ENCODE data around the gene RASSF1.

Gene RASSF1

DNA sequence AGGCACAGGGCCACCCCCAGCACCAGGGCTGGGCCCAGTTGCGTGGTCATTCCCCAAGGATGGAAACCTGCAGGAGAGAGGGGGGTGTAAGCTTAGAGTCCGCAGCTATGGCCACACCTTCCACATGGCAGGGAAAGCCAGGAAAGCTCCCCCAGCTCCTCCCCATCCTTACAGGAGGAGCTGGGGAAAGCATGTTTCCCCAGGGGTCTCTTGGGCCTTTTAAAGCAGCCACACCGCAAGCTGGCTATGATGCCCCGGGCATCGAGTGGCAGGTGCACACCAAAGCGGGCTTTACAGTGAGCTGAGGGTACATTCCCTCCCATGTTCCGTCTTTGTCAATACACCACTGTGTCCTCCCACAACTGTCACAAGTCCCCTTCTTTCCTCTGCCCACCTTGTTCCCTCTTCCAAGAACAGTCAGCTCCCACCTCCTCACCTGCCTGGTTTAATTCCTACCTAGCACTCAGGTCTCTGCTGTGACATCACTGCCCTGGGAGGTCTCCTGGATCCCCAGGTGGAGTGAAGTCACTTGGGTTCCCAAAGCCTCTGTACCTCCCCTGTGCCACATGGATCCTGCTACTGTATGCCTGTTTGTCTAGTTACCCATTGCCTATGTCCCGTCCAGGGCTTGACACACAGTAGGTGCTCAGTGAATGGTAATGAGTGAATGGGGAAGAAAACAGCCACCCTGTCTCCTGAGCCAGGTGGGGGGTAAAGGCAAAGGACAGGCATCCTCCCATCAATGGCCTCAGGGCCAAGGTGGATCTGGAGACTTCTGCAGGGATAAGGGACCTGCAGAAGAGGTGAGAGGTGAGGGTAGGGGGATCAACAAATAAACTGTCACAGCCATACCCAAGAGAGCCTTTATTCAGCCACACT is 44.8 kb downstream of the RASSF1 start:
- H3K4me1 ChIP-seq (ENCODE audit: control insufficient read depth, insufficient read depth, low read length) = peaks cover 40% of the 10 kb centered on the region
- no peak overlapping the region for H3K9ac ChIP-seq (ENCODE audit: low read length)
- no peak overlapping the region for H3K4me3 ChIP-seq (ENCODE audit: low read length)
- DNase-seq (ENCODE audit: low read depth) = no peak
- H3K36me3 ChIP-seq (ENCODE audit: control insufficient read depth, insufficient read depth, low read length, severe bottlenecking) = peaks cover under 1% of the 10 kb centered on the region
- no peaks in the 10 kb centered on the region for H3K27me3 ChIP-seq (replicated peaks; ENCODE audit: control insufficient read depth, insufficient read depth, low read length)
- H3K9me3 ChIP-seq (ENCODE audit: control insufficient read depth, low read length) = no peaks in the 10 kb centered on the region

DNA sequence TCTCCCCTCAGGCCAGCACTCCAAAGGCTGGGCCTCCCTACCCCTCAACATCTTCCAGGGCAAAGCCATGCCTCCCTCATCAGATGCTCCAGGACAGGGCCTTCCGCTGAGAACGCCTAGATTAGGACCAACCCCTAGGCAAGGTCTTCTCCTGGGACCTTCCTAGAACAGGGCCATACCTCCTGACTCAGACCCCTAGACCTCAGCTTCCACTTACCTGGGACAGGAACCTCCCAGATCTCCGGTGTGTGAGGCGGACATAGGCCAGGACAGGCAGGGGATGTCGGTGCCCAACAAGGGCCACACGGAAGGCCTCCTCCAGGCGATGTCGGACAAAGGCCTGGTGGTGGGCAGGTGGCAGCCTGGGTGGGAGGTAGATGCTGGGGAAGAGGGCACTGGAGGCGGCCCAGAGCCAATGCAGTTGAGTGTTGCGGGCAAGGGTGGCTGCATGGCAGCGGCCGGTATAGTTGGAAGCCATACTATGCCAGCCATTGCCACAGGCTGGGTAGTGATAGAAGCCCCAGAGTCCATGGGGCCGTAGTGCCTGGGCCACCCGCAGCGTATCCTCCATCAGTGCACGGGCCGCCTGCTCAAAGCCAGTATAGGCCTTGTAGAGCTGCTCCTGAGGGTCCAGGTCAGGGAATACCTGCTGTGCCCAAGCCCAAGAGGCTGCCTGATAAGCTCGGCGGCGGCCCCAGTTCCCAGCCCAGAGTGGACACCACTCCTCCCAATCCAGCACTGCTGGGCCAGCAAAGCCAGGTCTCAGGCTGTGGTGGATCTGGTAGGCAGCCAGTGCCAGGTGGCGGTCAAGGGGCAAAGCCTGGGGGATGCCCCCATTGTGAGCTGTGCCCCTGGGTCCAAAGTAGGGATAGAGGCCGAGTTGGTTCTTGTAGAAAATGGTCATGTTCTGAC is 45.9 kb downstream of the RASSF1 start:
- no peak for DNase-seq (ENCODE audit: low read depth)

DNA sequence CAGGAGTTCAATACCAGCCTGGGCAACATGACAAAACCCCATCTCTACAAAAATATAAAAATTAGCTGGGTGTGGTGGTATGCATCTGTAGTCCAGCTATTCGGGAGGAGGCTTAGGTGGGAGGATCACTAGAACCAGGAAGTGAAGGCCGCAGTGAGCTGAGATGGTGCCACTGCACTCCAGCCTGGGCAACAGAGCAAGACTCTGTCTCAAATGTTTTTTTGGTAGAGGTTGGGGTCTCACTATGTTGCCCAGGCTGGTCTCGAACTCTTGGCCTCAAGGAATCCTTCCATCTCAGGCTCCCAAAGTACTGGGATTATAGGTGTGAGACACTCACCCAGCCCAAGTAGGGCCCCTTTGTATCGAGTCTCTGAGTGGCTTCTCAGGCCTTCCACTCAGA is 46.5 kb downstream of the RASSF1 start:
- Histone ChIP-seq H3K27me3 (replicated peaks; ENCODE audit: control insufficient read depth, insufficient read depth, low read length) (no peaks in the 10 kb centered on the region), H3K4me3 (ENCODE audit: low read length) (no peak overlapping the region), H3K9ac (ENCODE audit: low read length) (no peak overlapping the region), H3K9me3 (ENCODE audit: control insufficient read depth, low read length) (no peaks in the 10 kb centered on the region), H3K4me1 (ENCODE audit: control insufficient read depth, insufficient read depth, low read length) (peaks cover 29% of the 10 kb centered on the region), H3K36me3 (ENCODE audit: control insufficient read depth, insufficient read depth, low read length, severe bottlenecking) (peaks cover 17% of the 10 kb centered on the region)
- DNase-seq (ENCODE audit: low read depth) = no peak

More for the DNA sequence above, 45.9 kb downstream of the RASSF1 start:
- Histone ChIP-seq H3K4me1 (ENCODE audit: control insufficient read depth, insufficient read depth, low read length) (peaks cover 31% of the 10 kb centered on the region), H3K36me3 (ENCODE audit: control insufficient read depth, insufficient read depth, low read length, severe bottlenecking) (peaks cover 11% of the 10 kb centered on the region), H3K4me3 (ENCODE audit: low read length) (no peak overlapping the region), H3K9ac (ENCODE audit: low read length) (no peak overlapping the region), H3K27me3 (replicated peaks; ENCODE audit: control insufficient read depth, insufficient read depth, low read length) (no peaks in the 10 kb centered on the region), H3K9me3 (ENCODE audit: control insufficient read depth, low read length) (no peaks in the 10 kb centered on the region)

DNA sequence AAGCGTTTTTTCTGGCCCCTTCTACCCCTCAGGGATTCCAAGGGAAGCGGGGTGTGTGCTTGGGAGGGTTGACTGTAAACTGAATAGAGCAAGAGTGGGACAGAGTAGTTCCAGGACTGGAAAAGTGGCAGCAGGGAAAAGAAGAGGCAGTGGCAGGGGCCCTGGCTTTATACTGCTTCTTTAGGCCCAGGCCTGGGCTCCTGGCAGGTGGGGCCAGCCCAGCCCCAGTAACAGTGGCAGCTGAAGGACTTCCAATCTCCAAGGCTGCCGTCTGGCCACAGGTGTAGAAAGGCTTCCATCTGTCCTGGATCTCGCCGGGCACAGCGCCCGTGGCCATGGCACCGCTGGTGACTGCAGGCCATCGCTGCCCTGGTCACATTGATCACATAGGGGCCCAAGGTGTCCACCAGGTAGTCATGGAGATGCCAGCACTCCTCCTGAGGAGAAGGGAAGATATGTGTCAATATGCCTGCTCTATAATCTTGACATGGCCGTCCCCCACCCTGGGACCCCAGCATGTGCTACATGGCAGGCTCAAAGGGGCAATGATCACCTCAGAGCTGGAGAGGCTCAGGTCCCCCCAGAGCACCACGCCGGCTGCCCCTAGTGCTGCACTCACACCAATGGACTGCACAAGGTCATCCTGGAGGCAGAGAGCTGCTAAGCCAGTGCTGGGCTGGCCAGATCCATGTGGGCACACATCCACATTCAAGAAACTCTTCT is 47.4 kb downstream of the RASSF1 start:
- Histone ChIP-seq H3K27me3 (replicated peaks; ENCODE audit: control insufficient read depth, insufficient read depth, low read length) (no peaks in the 10 kb centered on the region), H3K9ac (ENCODE audit: low read length) (peak overlapping the region; percentile 92), H3K36me3 (ENCODE audit: control insufficient read depth, insufficient read depth, low read length, severe bottlenecking) (peaks cover 26% of the 10 kb centered on the region), H3K9me3 (ENCODE audit: control insufficient read depth, low read length) (no peaks in the 10 kb centered on the region), H3K4me3 (ENCODE audit: low read length) (peak overlapping the region; percentile 73), H3K4me1 (ENCODE audit: control insufficient read depth, insufficient read depth, low read length) (peaks cover 23% of the 10 kb centered on the region)
- DNase-seq (ENCODE audit: low read depth) = no peak

DNA sequence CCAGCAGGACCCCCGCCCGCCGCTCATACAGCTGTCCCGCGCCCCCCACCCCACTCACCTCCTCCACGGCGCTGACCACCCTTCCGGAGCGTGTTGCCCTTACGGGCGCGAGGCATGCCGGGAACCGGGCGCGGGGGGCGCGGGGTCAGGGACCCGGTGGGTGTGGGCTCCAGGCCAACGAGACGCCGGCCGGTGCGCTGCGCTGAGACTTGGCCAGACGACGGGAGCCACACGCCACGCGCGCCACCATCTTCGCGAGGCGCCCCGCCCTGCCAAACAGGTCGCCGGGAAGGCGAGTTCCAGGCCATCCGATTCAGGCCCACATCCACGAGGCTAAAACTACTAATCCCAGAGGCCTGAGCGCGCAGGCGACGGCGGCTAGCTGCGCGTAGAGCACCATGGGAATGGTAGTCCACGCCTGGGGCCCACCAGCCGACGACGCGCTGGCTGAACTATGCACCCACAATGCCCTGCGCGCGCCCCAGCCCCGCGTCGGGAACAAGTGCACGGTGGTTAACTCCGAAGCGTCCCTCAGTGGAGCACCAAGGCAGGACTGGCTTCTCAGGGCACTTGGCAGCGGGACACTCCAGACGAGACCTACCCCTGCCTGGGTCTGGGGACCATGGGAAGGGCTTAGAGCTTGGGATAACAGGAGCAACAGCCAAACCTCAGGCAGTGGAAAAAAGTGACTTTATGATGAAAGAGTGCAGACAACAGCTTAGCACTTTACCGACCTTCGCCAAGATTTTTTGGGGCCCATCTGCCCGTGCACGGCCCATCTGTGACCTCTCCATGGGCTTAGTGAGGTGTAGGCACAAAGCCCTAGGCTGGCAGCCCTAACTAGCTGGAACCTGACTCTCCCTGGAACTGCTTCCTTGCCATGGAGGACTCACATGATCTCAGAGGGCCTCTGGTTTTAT is 48.2 kb downstream of the RASSF1 start, which contains the start of gene IFRD2:
TSS of gene IFRD2 (minus strand) at position 271 of the 920 bp plus-strand sequence. CDS start at position 116, 155 bp downstream.
- peak within 1 kb of the TSS; percentile 92 for H3K9ac ChIP-seq (ENCODE audit: low read length)
- peak; percentile 99 for DNase-seq (ENCODE audit: low read depth)
- no peaks in the 10 kb centered on the region for H3K9me3 ChIP-seq (ENCODE audit: control insufficient read depth, low read length)
- no peaks in the 10 kb centered on the region for H3K27me3 ChIP-seq (replicated peaks; ENCODE audit: control insufficient read depth, insufficient read depth, low read length)
- H3K4me1 ChIP-seq (ENCODE audit: control insufficient read depth, insufficient read depth, low read length) = peaks cover 18% of the 10 kb centered on the region
- peak within 1 kb of the TSS; percentile 95 for H3K4me3 ChIP-seq (ENCODE audit: low read length)
- H3K36me3 ChIP-seq (ENCODE audit: control insufficient read depth, insufficient read depth, low read length, severe bottlenecking) = peaks cover 34% of the 10 kb centered on the region

DNA sequence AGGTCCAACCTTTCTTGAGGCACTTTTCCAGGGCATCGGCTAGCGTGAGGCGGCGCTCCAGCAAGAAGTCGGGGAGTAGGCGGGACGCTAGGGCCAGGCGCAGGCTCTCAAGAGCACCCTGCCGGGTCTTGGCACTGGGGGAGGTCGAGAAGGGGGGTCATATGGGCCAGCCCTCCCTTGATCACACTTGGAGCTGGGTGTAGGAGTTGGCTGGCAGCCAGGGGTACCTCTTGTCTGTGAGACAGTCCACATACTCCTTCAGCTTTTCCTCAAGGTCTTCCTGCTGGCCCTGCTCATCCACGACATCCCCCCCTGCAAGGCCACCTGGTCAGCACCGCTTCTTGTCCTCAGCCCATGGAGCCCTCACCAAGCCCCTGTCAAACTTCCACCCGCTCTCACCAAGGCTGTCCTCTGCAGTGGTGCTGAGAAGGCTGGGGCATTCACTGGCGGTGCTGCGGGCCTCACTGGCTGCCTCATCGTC is 50.4 kb downstream of the RASSF1 start:
- Histone ChIP-seq H3K9ac (ENCODE audit: low read length) (no peak overlapping the region), H3K4me3 (ENCODE audit: low read length) (no peak overlapping the region), H3K36me3 (ENCODE audit: control insufficient read depth, insufficient read depth, low read length, severe bottlenecking) (peaks cover 43% of the 10 kb centered on the region), H3K9me3 (ENCODE audit: control insufficient read depth, low read length) (no peaks in the 10 kb centered on the region), H3K4me1 (ENCODE audit: control insufficient read depth, insufficient read depth, low read length) (peaks cover 18% of the 10 kb centered on the region), H3K27me3 (replicated peaks; ENCODE audit: control insufficient read depth, insufficient read depth, low read length) (no peaks in the 10 kb centered on the region)
- no peak for DNase-seq (ENCODE audit: low read depth)

DNA sequence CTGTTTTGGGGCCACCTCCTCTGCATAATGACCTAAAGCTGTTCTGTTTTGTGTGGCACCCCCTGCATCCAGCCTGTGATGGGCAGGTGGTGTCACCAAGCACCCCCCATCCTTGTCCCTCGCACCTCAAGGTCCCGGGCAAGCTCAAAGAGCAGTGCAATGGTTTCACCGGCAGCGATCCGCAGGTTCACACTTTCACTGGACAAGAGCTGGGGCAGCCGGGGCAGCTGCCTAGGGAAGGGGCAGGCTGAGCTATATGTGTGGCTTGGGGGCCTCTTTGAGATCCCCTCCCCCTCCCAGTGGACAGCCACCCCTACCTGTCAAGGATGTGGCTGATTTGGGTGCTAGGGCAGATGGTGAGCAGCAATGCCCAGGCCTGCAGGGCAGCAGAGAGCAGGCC is 51.5 kb downstream of the RASSF1 start:
- no peak for DNase-seq (ENCODE audit: low read depth)
- H3K27me3 ChIP-seq (replicated peaks; ENCODE audit: control insufficient read depth, insufficient read depth, low read length) = no peaks in the 10 kb centered on the region
- H3K36me3 ChIP-seq (ENCODE audit: control insufficient read depth, insufficient read depth, low read length, severe bottlenecking) = peaks cover 43% of the 10 kb centered on the region
- no peak overlapping the region for H3K4me3 ChIP-seq (ENCODE audit: low read length)
- no peak overlapping the region for H3K9ac ChIP-seq (ENCODE audit: low read length)
- peaks cover 18% of the 10 kb centered on the region for H3K4me1 ChIP-seq (ENCODE audit: control insufficient read depth, insufficient read depth, low read length)
- no peaks in the 10 kb centered on the region for H3K9me3 ChIP-seq (ENCODE audit: control insufficient read depth, low read length)

DNA sequence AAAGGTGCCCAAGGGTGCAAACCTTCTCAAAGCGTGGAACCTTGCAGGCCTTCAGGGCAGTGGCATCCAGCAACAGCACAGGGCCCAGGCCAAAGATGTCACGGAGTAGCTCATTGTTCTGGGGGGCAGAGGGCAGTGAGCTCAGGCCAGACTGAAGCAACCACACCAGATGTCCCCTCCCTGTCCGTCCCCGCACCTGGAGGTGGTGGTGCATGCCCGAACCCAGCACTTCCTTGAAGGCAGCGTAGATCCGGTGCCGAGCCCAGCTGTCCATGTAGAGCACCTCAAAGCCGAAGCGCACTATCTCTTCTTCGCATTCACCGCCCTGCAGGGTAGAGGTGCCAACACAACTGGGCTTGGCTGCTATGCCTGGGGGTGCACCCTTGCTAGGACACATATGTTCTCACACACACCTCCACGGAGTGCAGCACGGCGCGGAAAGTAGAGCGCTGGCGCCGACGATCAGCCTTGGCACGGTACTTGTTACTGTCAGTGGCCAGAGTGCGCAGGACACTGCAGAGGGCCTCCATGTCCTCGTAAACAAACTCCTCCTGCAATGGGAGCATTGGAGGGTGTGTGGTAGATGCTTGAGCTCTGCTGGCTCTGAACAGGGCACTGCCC is 52.1 kb downstream of the RASSF1 start:
- H3K36me3 ChIP-seq (ENCODE audit: control insufficient read depth, insufficient read depth, low read length, severe bottlenecking) = peaks cover 43% of the 10 kb centered on the region
- peaks cover 17% of the 10 kb centered on the region for H3K4me1 ChIP-seq (ENCODE audit: control insufficient read depth, insufficient read depth, low read length)
- no peak for DNase-seq (ENCODE audit: low read depth)
- H3K9ac ChIP-seq (ENCODE audit: low read length) = no peak overlapping the region
- no peaks in the 10 kb centered on the region for H3K27me3 ChIP-seq (replicated peaks; ENCODE audit: control insufficient read depth, insufficient read depth, low read length)
- H3K4me3 ChIP-seq (ENCODE audit: low read length) = no peak overlapping the region
- no peaks in the 10 kb centered on the region for H3K9me3 ChIP-seq (ENCODE audit: control insufficient read depth, low read length)

DNA sequence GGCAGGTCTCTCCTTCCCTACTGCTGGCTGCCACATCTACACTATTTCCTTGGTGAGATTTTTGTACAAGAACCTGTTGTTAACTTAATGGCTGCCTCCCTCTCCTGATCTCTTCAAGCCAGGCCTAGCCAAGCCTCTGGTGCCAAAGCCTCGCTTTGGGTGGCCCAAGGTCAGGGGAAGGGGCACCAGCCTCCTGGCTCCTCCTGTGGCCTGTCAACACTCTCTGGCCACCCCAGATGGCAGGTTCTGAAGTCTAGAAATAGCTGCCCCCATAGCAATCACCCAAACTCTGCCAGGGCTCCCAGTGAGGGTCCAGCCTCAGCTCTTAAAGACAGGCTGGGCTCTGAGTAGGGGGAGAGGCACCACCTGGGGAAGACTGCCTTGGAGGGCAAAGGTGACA is 53.4 kb downstream of the RASSF1 start:
- peaks cover 43% of the 10 kb centered on the region for H3K36me3 ChIP-seq (ENCODE audit: control insufficient read depth, insufficient read depth, low read length, severe bottlenecking)
- no peak overlapping the region for H3K9ac ChIP-seq (ENCODE audit: low read length)
- no peak overlapping the region for H3K4me3 ChIP-seq (ENCODE audit: low read length)
- no peak for DNase-seq (ENCODE audit: low read depth)
- H3K27me3 ChIP-seq (replicated peaks; ENCODE audit: control insufficient read depth, insufficient read depth, low read length) = no peaks in the 10 kb centered on the region
- H3K4me1 ChIP-seq (ENCODE audit: control insufficient read depth, insufficient read depth, low read length) = peaks cover 7% of the 10 kb centered on the region
- H3K9me3 ChIP-seq (ENCODE audit: control insufficient read depth, low read length) = no peaks in the 10 kb centered on the region
